ENCODE measurements around the gene LY6G6C.

LY6G6C gene

GRCh38 chr6:31729979-31730630, 8.6 kb upstream of the LY6G6C start (continued):
- TF ChIP-seq ZNF398 (tag by site-specific recombination; IDR thresholded peaks at IDR 0.05): peak; percentile 15; the same call in 1 of the 2 replicates
- no peak for TF ChIP-seq ZNF391 (tag by site-specific recombination; IDR thresholded peaks at IDR 0.05; ENCODE audit: borderline replicate concordance, low read depth)
- no peak for TF ChIP-seq ZNF571 (tag by site-specific recombination; IDR thresholded peaks at IDR 0.05)
- peak; percentile 52; the same call in 1 of the 2 replicates for TF ChIP-seq ZIC2 (tag by site-specific recombination; IDR thresholded peaks at IDR 0.05)
- peak; percentile 87 for TF ChIP-seq SP2 (tag by site-specific recombination; IDR thresholded peaks at IDR 0.05)
- peak; percentile 95 for TF ChIP-seq KLF8 (tag by site-specific recombination; IDR thresholded peaks at IDR 0.05)
- TF ChIP-seq GLIS1 (tag by site-specific recombination; IDR thresholded peaks at IDR 0.05): peak; percentile 89
- peak; percentile 68; the same call in 1 of the 2 replicates for TF ChIP-seq EGR2 (tag by site-specific recombination; IDR thresholded peaks at IDR 0.05; ENCODE audit: low read depth)
- TF ChIP-seq ZNF175 (tag by site-specific recombination; IDR thresholded peaks at IDR 0.05): no peak
- peak; percentile 50; the same call in 1 of the 2 replicates for TF ChIP-seq ZEB2 (tag by site-specific recombination; IDR thresholded peaks at IDR 0.05)
- TF ChIP-seq KLF1 (tag by site-specific recombination; IDR thresholded peaks at IDR 0.05): peak; percentile 93
- TF ChIP-seq ZNF544 (tag by site-specific recombination; IDR thresholded peaks at IDR 0.05): no peak
- TF ChIP-seq ZFP3 (tag by site-specific recombination; IDR thresholded peaks at IDR 0.05; ENCODE audit: low read depth): peak; percentile 65; the same call in 1 of the 2 replicates
- peak; percentile 50; the same call in 1 of the 2 replicates for TF ChIP-seq ZBTB8A (tag by site-specific recombination; IDR thresholded peaks at IDR 0.05)
- TF ChIP-seq ZNF10 (tag by site-specific recombination; IDR thresholded peaks at IDR 0.05): 0 out of 2 replicates have a peak, but pooled peaks have one; percentile 29
- no peak for TF ChIP-seq ZBTB7A (tag by site-specific recombination; IDR thresholded peaks at IDR 0.05; ENCODE audit: low read depth)
- peak; percentile 5; the same call in 1 of the 2 replicates for TF ChIP-seq KLF16 (tag by site-specific recombination; IDR thresholded peaks at IDR 0.05)
- TF ChIP-seq HOXC10 (CRISPR knock-in tag; IDR thresholded peaks at IDR 0.05): no peak
- peak; percentile 10; the same call in 1 of the 2 replicates for TF ChIP-seq ZNF843 (tag by site-specific recombination; IDR thresholded peaks at IDR 0.05)
- TF ChIP-seq KLF7 (tag by site-specific recombination; IDR thresholded peaks at IDR 0.05; ENCODE audit: borderline replicate concordance): peak; percentile 38; the same call in 1 of the 2 replicates
- peak; percentile 95 for TF ChIP-seq ZNF600 (tag by site-specific recombination; IDR thresholded peaks at IDR 0.05)
- peak; percentile 83 for TF ChIP-seq ZFP69B (tag by site-specific recombination; IDR thresholded peaks at IDR 0.05)
- peak; percentile 98 for TF ChIP-seq GLIS2 (tag by site-specific recombination; IDR thresholded peaks at IDR 0.05)
- TF ChIP-seq ZNF335 (tag by site-specific recombination; conservative IDR thresholded peaks at IDR 0.05): peak; percentile 96
- TF ChIP-seq ZFHX2 (tag by site-specific recombination; conservative IDR thresholded peaks at IDR 0.05): peak; percentile 80
- TF ChIP-seq ZBTB20 (tag by site-specific recombination; IDR thresholded peaks at IDR 0.05): peak; percentile 68; the same call in 1 of the 2 replicates
- TF ChIP-seq ZNF24 (tag by site-specific recombination; IDR thresholded peaks at IDR 0.05): no peak
- TF ChIP-seq ZXDB (tag by site-specific recombination; IDR thresholded peaks at IDR 0.05): no peak
- TF ChIP-seq ZNF449 (tag by site-specific recombination; IDR thresholded peaks at IDR 0.05): peak; percentile 87
- 0 out of 2 replicates have a peak, but pooled peaks have one; percentile 50 for TF ChIP-seq KLF17 (tag by site-specific recombination; IDR thresholded peaks at IDR 0.05)
- peak; percentile 72 for TF ChIP-seq CTCF (tag by site-specific recombination; IDR thresholded peaks at IDR 0.05)
